Natural killer cell (primary cell): ENCODE measurements around the gene MED17. TPM values are rescaled to one million over a fixed set of nuclear protein-coding genes. Genes with fewer than 3 reads are reported as not detected.
"Not testable (repeated sequence)": the region's sequence is repeated elsewhere in the genome, so short reads cannot be mapped to it uniquely, and the experiment has no call there.

ENCODE experiments used
- ATAC-seq, 3 donors: fragments of 150-1000 bp in 2 of 3; fragments of 200-7000 bp in 1 of 3; cut with Tn5 transposase; 1 replicate in 1 of 3; 2 replicates in 2 of 3; pipeline ENCODE4 v1.10.0; 2021; ENCODE audit warnings: mild to moderate bottlenecking in 2 of 3, moderate library complexity in 2 of 3
- DNase-seq, 2 donors: peaks; one replicate each; pipeline versions ENCODE4 v3.0.0 to v3.0.0-alpha.2; 2013 to 2021; ENCODE audit warnings: mixed read lengths in 1 of 2
- H3K27ac ChIP-seq: one replicate; pipeline ENCODE4 v1.5.1; 2013; ENCODE audit warnings: mild to moderate bottlenecking, low read length
- H3K27me3 ChIP-seq: one replicate; pipeline ENCODE4 v1.6.1; 2013; ENCODE audit warnings: low read length; ENCODE audit not compliant: control insufficient read depth, insufficient read depth
- H3K36me3 ChIP-seq: one replicate; pipeline ENCODE4 v1.6.1; 2013; ENCODE audit warnings: low read length; ENCODE audit not compliant: control insufficient read depth, insufficient read depth
- H3K4me1 ChIP-seq: one replicate; pipeline ENCODE4 v1.6.1; 2013; ENCODE audit warnings: low read length; ENCODE audit not compliant: control insufficient read depth, insufficient read depth
- H3K4me3 ChIP-seq: one replicate; pipeline ENCODE4 v1.5.1; 2013; ENCODE audit warnings: low read length
- H3K9me3 ChIP-seq: one replicate; pipeline ENCODE4 v1.6.1; 2013; ENCODE audit warnings: low read length; ENCODE audit not compliant: control insufficient read depth, insufficient read depth
- H3K27ac Mint-ChIP-seq, 2 donors: one replicate each; pipeline ENCODE4 v1.8.0; 2022; ENCODE audit warnings: mild to moderate bottlenecking in 2 of 2, mixed read lengths in 2 of 2, moderate library complexity in 1 of 2
- H3K27me3 Mint-ChIP-seq, 2 donors: one replicate each; pipeline ENCODE4 v1.8.0; 2022; ENCODE audit warnings: low read depth in 2 of 2, mixed read lengths in 2 of 2
- H3K36me3 Mint-ChIP-seq: one replicate; pipeline ENCODE4 v1.8.0; 2022; ENCODE audit warnings: mixed read lengths
- H3K4me1 Mint-ChIP-seq, 2 donors: one replicate each; pipeline ENCODE4 v1.8.0; 2022; ENCODE audit warnings: mixed read lengths in 2 of 2
- H3K4me3 Mint-ChIP-seq: one replicate; pipeline ENCODE4 v1.8.0; 2022; ENCODE audit warnings: mild to moderate bottlenecking, moderate library complexity, mixed read lengths
- H3K9me3 Mint-ChIP-seq, 2 donors: one replicate each; pipeline ENCODE4 v1.8.0; 2022; ENCODE audit warnings: mixed read lengths in 2 of 2
- CTCF ChIP-seq: fragments of 200-600 bp; IDR thresholded peaks from one replicate; pipeline ENCODE4 v1.8.0; 2022; ENCODE audit warnings: antibody characterized with exemption
- WGBS: methylation state at CpG from one replicate; pipeline ENCODE4 v1.1.7; 2013; ENCODE audit warnings: missing lambda C conversion rate; ENCODE audit not compliant: insufficient coverage; 5-methylcytosine and 5-hydroxymethylcytosine counted together
- intact Hi-C: fragments of 100-400 bp; cut with micrococcal nuclease; formaldehyde crosslinking; loops from one replicate; pipeline ENCODE4 v1.14.2; 2022
- total RNA-seq, 4 donors: library from RNA; stranded (reverse); fragments of 120-200 nt in 1 of 4; gene quantifications; one replicate each; pipeline versions ENCODE4 v1.2.3 to v1.2.4, GENCODE V29; 2013 to 2022

MED17 gene
- total RNA-seq, 3 donors from 2014 or later (not counting 1 experiment from before 2014, with no cell fraction given), result 48.8 to 71.5 (median 66.4) TPM

GRCh38 chr11:93741882-93742226 lies 42.2 kb upstream of the MED17 start:
- Mint-ChIP-seq H3K4me3 (peak overlapping the region; percentile 98), H3K9me3 (no peaks in the 10 kb centered on the region), H3K27ac (peak overlapping the region; percentile 99 to 100), H3K4me1 (peaks cover 53 to 68% of the 10 kb centered on the region in 2 donors), H3K27me3 (no peaks in the 10 kb centered on the region), H3K36me3 (peaks cover 9% of the 10 kb centered on the region)
- Histone ChIP-seq H3K27ac (peak overlapping the region; percentile 98), H3K27me3 (no peaks in the 10 kb centered on the region), H3K4me1 (peaks cover 19% of the 10 kb centered on the region), H3K9me3 (no peaks in the 10 kb centered on the region), H3K4me3 (peak overlapping the region; percentile 99), H3K36me3 (peaks cover 29% of the 10 kb centered on the region)
- TF ChIP-seq CTCF, result no peak
- intact Hi-C loops, result loop anchor here (1.0 to 5.0 kb wide), 3 partner anchors 42 to 385 kb away; partner anchors contain the start of genes CEP295, MED17 and PANX1
- WGBS, result 0% methylated on average over 5 of the region's 8 CpGs
- DNase-seq (peak in 1 of 2 donors; percentile 19), ATAC-seq (peak in 2 of 3 donors; percentile 22 to 38)

- DNase-seq (no peak), ATAC-seq (no peak)
- H3K4me3 ChIP-seq, result no peak overlapping the region
- no peaks in the 10 kb centered on the region for H3K36me3 Mint-ChIP-seq
- 94% methylated on average over 23 of the region's 23 CpGs for WGBS
- peaks cover 19% of the 10 kb centered on the region for H3K4me1 ChIP-seq
- intact Hi-C loops, result loop anchor here (5.0 kb wide), 1 partner anchor 384 kb away; the partner anchor contains the start of gene PANX1
- H3K9me3 ChIP-seq, result no peaks in the 10 kb centered on the region
- H3K4me1 Mint-ChIP-seq, result peaks cover 40 to 55% of the 10 kb centered on the region in 2 donors
- H3K9me3 Mint-ChIP-seq, result no peaks in the 10 kb centered on the region
- peak overlapping the region; percentile 51 to 69 for H3K27ac Mint-ChIP-seq
- H3K4me3 Mint-ChIP-seq, result peak overlapping the region; percentile 98
- TF ChIP-seq CTCF, result no peak
- H3K36me3 ChIP-seq, result peaks cover 15% of the 10 kb centered on the region
- no peak overlapping the region for H3K27ac ChIP-seq
- H3K27me3 ChIP-seq, result no peaks in the 10 kb centered on the region
- no peaks in the 10 kb centered on the region for H3K27me3 Mint-ChIP-seq
These were observed 40.8 kb upstream of the MED17 start for GRCh38 chr11:93743291-93743690.

GRCh38 chr11:93744669-93745004 lies 39.4 kb upstream of the MED17 start:
- WGBS, result 85% methylated on average over 7 of the region's 7 CpGs

GRCh38 chr11:93745005-93745755 lies 38.9 kb upstream of the MED17 start:
- H3K9me3 Mint-ChIP-seq, H3K9me3 ChIP-seq, H3K27ac ChIP-seq, ATAC-seq, DNase-seq, H3K4me3 ChIP-seq, H3K27me3 Mint-ChIP-seq, H3K27me3 ChIP-seq, H3K36me3 ChIP-seq, H3K4me3 Mint-ChIP-seq, intact Hi-C loops, H3K36me3 Mint-ChIP-seq: not testable (repeated sequence)
- Mint-ChIP-seq H3K4me1 (peaks cover 21 to 36% of the 10 kb centered on the region in 2 donors), H3K27ac (peak overlapping the region in 1 of 2 donors; percentile 2)
- WGBS, result 77% methylated on average over 9 of the region's 12 CpGs
- peaks cover 11% of the 10 kb centered on the region for H3K4me1 ChIP-seq

More at GRCh38 chr11:93744669-93745004, 39.4 kb upstream of the MED17 start:
- ATAC-seq (no peak), DNase-seq (no peak)
- no peak for TF ChIP-seq CTCF
- Mint-ChIP-seq H3K27ac (peak overlapping the region in 1 of 2 donors; percentile 2), H3K36me3 (no peaks in the 10 kb centered on the region), H3K9me3 (no peaks in the 10 kb centered on the region), H3K27me3 (no peaks in the 10 kb centered on the region), H3K4me3 (no peak overlapping the region), H3K4me1 (peaks cover 26 to 42% of the 10 kb centered on the region in 2 donors)
- Histone ChIP-seq H3K36me3 (peaks cover 3% of the 10 kb centered on the region), H3K27me3 (no peaks in the 10 kb centered on the region), H3K4me3 (no peak overlapping the region), H3K4me1 (peaks cover 16% of the 10 kb centered on the region), H3K27ac (no peak overlapping the region), H3K9me3 (no peaks in the 10 kb centered on the region)
- intact Hi-C loops, result loop anchor here (5.0 kb wide), 1 partner anchor 383 kb away; the partner anchor contains the start of gene PANX1
